Keratinocyte (primary cell): ENCODE measurements around the gene CDH22.

Experiments used
- EZH2 ChIP-seq: IDR thresholded peaks from one replicate; pipeline ENCODE4 v1.6.1; 2012; ENCODE audit warnings: inconsistent platforms, mild to moderate bottlenecking, low read length, moderate library complexity
- TF ChIP-seq, protein P1 (sequence below), 3 experiments: IDR thresholded peaks in 1 of 3; conservative IDR thresholded peaks in 1 of 3; optimal IDR thresholded peaks in 1 of 3; 2 replicates in 2 of 3; 3 replicates in 1 of 3; pipeline versions ENCODE3 to v1.5.1; 2011; ENCODE audit warnings: low read length in 3 of 3, mild to moderate bottlenecking in 3 of 3, moderate library complexity in 2 of 3, control low read depth in 1 of 3, inconsistent platforms in 1 of 3; ENCODE audit not compliant: insufficient read depth in 2 of 3; ENCODE audit errors: extremely low read depth in 1 of 3

DNA sequence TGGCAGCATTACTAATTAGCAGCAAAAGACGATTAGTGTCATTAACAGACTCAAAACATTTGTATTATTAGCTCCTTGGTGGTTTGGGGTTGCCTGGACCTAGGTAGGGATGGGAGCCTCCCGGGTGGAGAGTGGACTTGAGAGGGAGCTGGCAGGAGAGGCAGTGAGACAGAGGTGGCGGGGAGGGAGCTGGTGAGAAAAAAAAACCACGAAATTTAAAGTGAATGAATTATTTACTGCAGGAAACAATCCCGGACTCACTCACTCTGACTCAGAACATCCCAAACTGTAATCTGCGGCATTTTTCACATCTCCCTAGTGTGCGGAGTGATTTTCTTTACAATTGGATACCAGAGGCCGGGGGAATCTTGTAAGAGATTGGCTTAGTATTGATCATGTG is 14.3 kb upstream of the CDH22 start:
- TF ChIP-seq, protein P1, sequence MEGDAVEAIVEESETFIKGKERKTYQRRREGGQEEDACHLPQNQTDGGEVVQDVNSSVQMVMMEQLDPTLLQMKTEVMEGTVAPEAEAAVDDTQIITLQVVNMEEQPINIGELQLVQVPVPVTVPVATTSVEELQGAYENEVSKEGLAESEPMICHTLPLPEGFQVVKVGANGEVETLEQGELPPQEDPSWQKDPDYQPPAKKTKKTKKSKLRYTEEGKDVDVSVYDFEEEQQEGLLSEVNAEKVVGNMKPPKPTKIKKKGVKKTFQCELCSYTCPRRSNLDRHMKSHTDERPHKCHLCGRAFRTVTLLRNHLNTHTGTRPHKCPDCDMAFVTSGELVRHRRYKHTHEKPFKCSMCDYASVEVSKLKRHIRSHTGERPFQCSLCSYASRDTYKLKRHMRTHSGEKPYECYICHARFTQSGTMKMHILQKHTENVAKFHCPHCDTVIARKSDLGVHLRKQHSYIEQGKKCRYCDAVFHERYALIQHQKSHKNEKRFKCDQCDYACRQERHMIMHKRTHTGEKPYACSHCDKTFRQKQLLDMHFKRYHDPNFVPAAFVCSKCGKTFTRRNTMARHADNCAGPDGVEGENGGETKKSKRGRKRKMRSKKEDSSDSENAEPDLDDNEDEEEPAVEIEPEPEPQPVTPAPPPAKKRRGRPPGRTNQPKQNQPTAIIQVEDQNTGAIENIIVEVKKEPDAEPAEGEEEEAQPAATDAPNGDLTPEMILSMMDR (optimal IDR thresholded peaks at IDR 0.05 in 1 of 3, IDR thresholded peaks at IDR 0.05 in 1 of 3, conservative IDR thresholded peaks at IDR 0.05 in 1 of 3; ENCODE audit: extremely low read depth in 1 of 3, insufficient read depth in 2 of 3, low read length in 3 of 3) = no peak
- no peak for TF ChIP-seq EZH2
